ENCODE measurements around the gene ATXN7. TPM values are rescaled to one million over a fixed set of nuclear protein-coding genes. Genes with fewer than 3 reads are reported as not detected.

ATXN7 gene
- total and polyA plus RNA-seq, 2 of the 4 experiments (the other 2 are of a cell fraction) = 8.6 to 13.6 TPM

GRCh38 chr3:63966007-63966406 is 102.3 kb downstream of the ATXN7 start:
- Histone ChIP-seq H4K20me1 (ENCODE audit: insufficient read depth, low read length) (peaks cover 31% of the 10 kb centered on the region), H2BK20ac (ENCODE audit: low read depth, low read length) (no peak overlapping the region), H3K9me1 (ENCODE audit: insufficient read depth, low read length) (peaks cover 10% of the 10 kb centered on the region; the same call in 1 of the 2 replicates), H3K4me1 (ENCODE audit: control insufficient read depth, insufficient read depth, low read length) (peaks cover 20% of the 10 kb centered on the region), H2AFZ (replicated peaks; ENCODE audit: low read length, poor library complexity) (no peak overlapping the region), H3K27me3 (ENCODE audit: control insufficient read depth, insufficient read depth, low read length) (no peaks in the 10 kb centered on the region), H3K56ac (ENCODE audit: extremely low read depth, insufficient read depth, low read length) (no peak overlapping the region), H3K4me3 (ENCODE audit: insufficient read depth, low read depth, low read length) (no peak overlapping the region), H4K8ac (ENCODE audit: low read depth in 2 of 2, low read length in 2 of 2) (no peak overlapping the region), H2AK5ac (ENCODE audit: low read depth, low read length) (no peak overlapping the region), H3K14ac (replicated peaks; ENCODE audit: low read depth, low read length) (no peak overlapping the region), H3K18ac (ENCODE audit: low read depth, low read length) (no peak overlapping the region), H4K5ac (ENCODE audit: low read depth, low read length) (no peak overlapping the region), H3K23ac (ENCODE audit: low read depth, low read length) (no peak overlapping the region), H3K79me1 (ENCODE audit: low read depth in 1 of 2, low read length in 2 of 2) (peaks cover 42 to 60% of the 10 kb centered on the region in 2 experiments), H2BK120ac (ENCODE audit: low read depth, low read length) (no peak overlapping the region), H2AK9ac (replicated peaks; ENCODE audit: low read depth, low read length, poor library complexity) (no peak overlapping the region), H3K4me2 (ENCODE audit: low read depth, low read length) (no peak overlapping the region), H4K91ac (ENCODE audit: insufficient read depth, low read depth, low read length) (no peak overlapping the region), H3K4ac (ENCODE audit: low read depth, low read length) (no peak overlapping the region), H3K9me3 (ENCODE audit: control insufficient read depth, insufficient read depth, low read length) (no peaks in the 10 kb centered on the region), H2BK5ac (ENCODE audit: low read depth, low read length, poor library complexity, severe bottlenecking) (no peak overlapping the region), H3K36me3 (ENCODE audit: control insufficient read depth, insufficient read depth, low read length) (no peaks in the 10 kb centered on the region), H2BK15ac (ENCODE audit: low read depth, low read length) (no peak overlapping the region), H3K27ac (ENCODE audit: insufficient read depth, low read length) (no peak overlapping the region), H3K9ac (ENCODE audit: low read depth, low read length) (no peak overlapping the region)
- ATAC-seq (ENCODE audit: low read depth) (no peak), DNase-seq (no peak)
- no peak for TF ChIP-seq MAFK (IDR thresholded peaks at IDR 0.05; ENCODE audit: low read depth, low read length)
- TF ChIP-seq RFX5 (IDR thresholded peaks at IDR 0.05; ENCODE audit: low read depth, low read length) = no peak
- TF ChIP-seq MXI1 (IDR thresholded peaks at IDR 0.05; ENCODE audit: borderline replicate concordance, low read depth, low read length) = no peak
- TF ChIP-seq POLR2A (IDR thresholded peaks at IDR 0.05; ENCODE audit: low read depth, low read length) = no peak
- TF ChIP-seq CTCF (conservative IDR thresholded peaks at IDR 0.05; ENCODE audit: low read depth, low read length) = no peak
- TF ChIP-seq SMC3 (IDR thresholded peaks at IDR 0.05; ENCODE audit: low read depth, low read length) = no peak
- intact Hi-C loops (cut with micrococcal nuclease) (no loop called here), in situ Hi-C loops (cut with MboI; ENCODE audit: low sequenced_read_pairs) (no loop called here), dilution Hi-C loops (cut with HindIII; ENCODE audit: low sequenced_read_pairs, unreplicated experiment) (no loop called here)
- no TSS peak for BruUV-seq (replicated peaks)
- ChIA-PET POLR2A (ENCODE audit: unreplicated experiment) (no interaction called here), CTCF (interaction anchor here (1.2 kb wide), 1 partner anchor 10 kb away, joined by 3 read pairs; no protein-coding TSS in a partner anchor)
- WGBS, 2 experiments (ENCODE audit: extremely low coverage in 2 of 2, insufficient read length in 1 of 2) = no CpG with 5 or more reads among the region's 4 CpGs
